IPS DF 6.9 (cell line): ENCODE results near the gene DUSP10.

ENCODE experiments used
- DNase-seq: peaks from one replicate; pipeline ENCODE4 v3.0.0-alpha.2; 2013; ENCODE audit warnings: low read depth, low spot score
- H3K27ac ChIP-seq: one replicate; pipeline ENCODE4 v1.5.1; 2013; ENCODE audit warnings: low read length, control low read depth
- H3K27me3 ChIP-seq: 2 replicates; pipeline ENCODE4 v1.6.1; 2013; ENCODE audit warnings: mild to moderate bottlenecking, low read length; ENCODE audit not compliant: control insufficient read depth, insufficient read depth
- H3K36me3 ChIP-seq: 2 replicates; pipeline ENCODE4 v1.6.1; 2013; ENCODE audit warnings: low read length; ENCODE audit not compliant: control insufficient read depth, insufficient read depth
- H3K4me1 ChIP-seq: 2 replicates; pipeline ENCODE4 v1.6.1; 2013; ENCODE audit warnings: low read length; ENCODE audit not compliant: control insufficient read depth, insufficient read depth
- H3K4me3 ChIP-seq: 2 replicates; pipeline ENCODE4 v1.5.1; 2013; ENCODE audit warnings: mild to moderate bottlenecking, low read length
- H3K9me3 ChIP-seq: 2 replicates; pipeline ENCODE4 v1.6.1; 2013; ENCODE audit warnings: low read length, inconsistent platforms; ENCODE audit not compliant: control insufficient read depth, insufficient read depth
- WGBS: extraction: QIAGEN DNeasy Blood & Tissue Kit; methylation state at CpG from one replicate; pipeline ENCODE4 v1.1.7; 2013; ENCODE audit warnings: mixed read lengths, missing lambda C conversion rate; ENCODE audit not compliant: insufficient read length, insufficient coverage; 5-methylcytosine and 5-hydroxymethylcytosine counted together

Gene DUSP10

DNA sequence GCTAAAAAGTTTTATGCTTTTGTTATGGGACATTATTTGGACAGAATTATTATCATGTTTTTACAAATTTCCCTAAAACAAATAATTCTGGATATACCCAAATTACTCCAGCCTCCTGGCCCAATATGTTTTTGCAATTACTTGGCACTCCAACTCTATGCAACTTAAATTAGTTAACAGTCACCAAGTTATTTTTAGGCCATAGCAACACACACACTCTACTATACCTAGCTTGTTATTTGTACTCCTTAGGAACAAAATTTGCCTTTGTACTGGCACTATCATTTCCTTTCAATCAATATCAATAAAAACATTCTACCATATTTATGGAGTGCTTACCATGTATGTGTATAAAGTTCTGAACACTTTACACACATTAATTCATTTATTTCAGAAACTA is 7.7 kb downstream of the DUSP10 start:
- H3K4me1 ChIP-seq: no peaks in the 10 kb centered on the region
- no peak for DNase-seq
- H3K27ac ChIP-seq: no peak overlapping the region
- no peaks in the 10 kb centered on the region for H3K9me3 ChIP-seq
- no peak overlapping the region for H3K4me3 ChIP-seq
- no peaks in the 10 kb centered on the region for H3K27me3 ChIP-seq
- H3K36me3 ChIP-seq: no peaks in the 10 kb centered on the region

DNA sequence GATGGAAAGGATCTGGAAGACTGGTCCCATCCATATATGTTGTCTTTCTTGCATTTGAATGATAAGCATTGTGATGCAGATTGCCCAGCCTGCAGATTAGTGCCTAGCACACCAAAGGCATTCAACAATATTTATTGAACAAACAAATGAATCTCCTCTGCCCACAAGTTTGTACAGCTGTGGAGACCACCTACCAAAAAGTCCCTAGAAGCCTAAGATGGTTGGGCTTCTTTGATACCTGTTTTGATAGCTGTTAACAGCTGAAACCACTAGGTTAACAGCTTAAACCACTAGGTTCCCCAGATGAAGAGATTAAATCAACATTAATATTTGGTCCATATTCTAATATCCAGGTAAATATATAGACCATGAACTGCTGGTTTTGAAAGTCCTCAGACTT is 9.8 kb downstream of the DUSP10 start:
- H3K36me3 ChIP-seq: no peaks in the 10 kb centered on the region
- no peak overlapping the region for H3K27ac ChIP-seq
- no peaks in the 10 kb centered on the region for H3K4me1 ChIP-seq
- no peak overlapping the region for H3K4me3 ChIP-seq
- H3K9me3 ChIP-seq: no peaks in the 10 kb centered on the region
- DNase-seq: no peak
- H3K27me3 ChIP-seq: no peaks in the 10 kb centered on the region

DNA sequence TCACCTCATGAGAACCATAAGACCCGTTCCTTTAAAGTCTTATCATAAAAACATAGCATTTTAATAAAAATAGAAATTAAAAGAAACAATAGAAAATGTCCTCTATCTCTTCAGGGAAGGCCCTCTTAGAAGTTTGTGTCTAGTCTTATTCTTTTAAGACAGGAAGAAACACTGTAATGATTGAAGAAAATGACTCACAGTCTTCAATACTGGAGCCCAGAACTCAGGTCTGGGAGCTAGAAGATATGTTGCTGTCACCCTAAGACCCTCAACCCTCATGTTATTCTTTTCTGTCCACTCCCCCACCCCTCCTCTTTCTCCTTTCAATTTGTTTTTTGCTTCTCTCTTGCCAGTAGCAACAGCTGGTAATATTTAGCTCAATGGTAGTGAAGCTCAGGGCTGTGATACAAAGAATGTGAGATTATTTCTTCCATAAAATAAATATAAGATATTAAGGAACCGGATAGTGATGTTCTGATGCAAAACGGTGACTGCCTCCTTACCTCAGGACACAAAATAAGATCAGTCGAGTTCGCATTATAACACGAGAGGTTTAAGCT is 12.0 kb downstream of the DUSP10 start:
- Histone ChIP-seq H3K4me1 (no peaks in the 10 kb centered on the region; the same call in 1 of the 2 replicates), H3K27ac (no peak overlapping the region), H3K27me3 (no peaks in the 10 kb centered on the region), H3K36me3 (no peaks in the 10 kb centered on the region), H3K9me3 (no peaks in the 10 kb centered on the region), H3K4me3 (no peak overlapping the region)
- no peak for DNase-seq
- WGBS: no CpG with 5 or more reads among the region's 6 CpGs

DNA sequence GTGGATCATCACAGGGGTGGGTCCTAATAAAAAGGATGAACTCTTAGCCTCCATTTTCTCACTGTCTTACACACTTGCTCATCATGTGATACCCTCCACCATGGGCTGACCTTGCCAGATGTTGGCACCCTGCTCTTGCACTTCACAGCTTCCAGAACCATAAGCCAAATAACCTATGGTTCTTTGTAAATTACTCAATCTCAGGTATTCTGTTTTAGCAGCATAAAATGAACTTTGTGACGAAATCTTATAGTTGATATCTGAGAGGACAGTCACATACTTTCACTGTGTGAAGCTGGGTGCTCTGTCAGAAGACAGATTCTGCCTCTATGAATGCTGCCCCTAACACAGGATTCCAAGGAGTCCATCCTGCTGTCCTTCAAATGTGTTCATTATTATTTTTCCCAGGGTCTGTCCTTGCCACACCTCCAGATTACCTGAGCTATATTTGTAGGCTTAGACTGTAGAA is 13.8 kb downstream of the DUSP10 start:
- Histone ChIP-seq H3K36me3 (no peaks in the 10 kb centered on the region), H3K27ac (no peak overlapping the region)
- no CpG with 5 or more reads among the region's 1 CpG for WGBS

DNA sequence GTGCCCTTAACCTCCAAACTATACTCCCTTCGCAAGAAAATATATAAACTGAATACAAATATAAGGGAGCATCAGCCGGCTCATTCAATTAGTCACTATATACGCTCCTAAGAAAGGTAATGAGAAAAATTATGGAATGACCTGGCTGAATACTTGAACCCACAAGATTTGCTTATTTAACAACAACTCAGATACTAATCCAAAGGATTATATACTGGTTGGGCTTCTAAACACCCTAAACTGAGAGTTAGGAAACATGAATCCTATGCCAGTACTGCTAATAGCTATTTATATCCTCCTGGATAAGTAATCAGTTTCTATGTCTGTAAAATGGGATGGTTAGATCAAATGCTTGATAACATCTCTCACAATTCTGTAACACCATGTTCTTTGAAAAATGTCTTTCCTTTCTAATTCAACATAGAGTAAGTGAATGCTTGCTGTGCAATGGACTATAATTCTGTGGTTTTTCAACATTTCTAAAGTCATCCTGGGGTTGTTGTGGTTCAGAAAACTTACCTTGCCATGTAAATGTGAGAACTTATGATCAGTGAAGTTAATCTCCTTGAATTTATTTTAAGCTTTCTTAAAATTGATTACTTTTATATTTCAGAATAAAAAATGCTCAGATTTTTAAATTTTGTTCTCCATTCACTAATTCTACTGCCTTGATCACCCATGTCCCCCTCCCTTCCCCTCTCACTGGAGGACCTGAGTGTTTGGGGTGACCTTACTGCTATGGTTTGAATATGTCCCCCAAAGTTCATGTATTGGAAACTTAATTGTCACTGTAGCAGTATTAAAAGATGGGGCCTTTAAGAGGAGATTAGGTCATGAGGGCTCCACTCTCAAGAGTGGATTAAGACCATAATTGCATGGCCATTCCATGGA is 14.5 kb downstream of the DUSP10 start:
- Histone ChIP-seq H3K4me3 (no peak overlapping the region), H3K4me1 (no peaks in the 10 kb centered on the region; the same call in 1 of the 2 replicates), H3K27me3 (no peaks in the 10 kb centered on the region), H3K9me3 (no peaks in the 10 kb centered on the region), H3K27ac (no peak overlapping the region), H3K36me3 (no peaks in the 10 kb centered on the region)
- WGBS: no CpG with 5 or more reads among the region's 3 CpGs
- no peak for DNase-seq

More for the DNA sequence above, 13.8 kb downstream of the DUSP10 start:
- Histone ChIP-seq H3K4me1 (no peaks in the 10 kb centered on the region; the same call in 1 of the 2 replicates), H3K27me3 (no peaks in the 10 kb centered on the region), H3K4me3 (no peak overlapping the region), H3K9me3 (no peaks in the 10 kb centered on the region)
- DNase-seq: no peak

DNA sequence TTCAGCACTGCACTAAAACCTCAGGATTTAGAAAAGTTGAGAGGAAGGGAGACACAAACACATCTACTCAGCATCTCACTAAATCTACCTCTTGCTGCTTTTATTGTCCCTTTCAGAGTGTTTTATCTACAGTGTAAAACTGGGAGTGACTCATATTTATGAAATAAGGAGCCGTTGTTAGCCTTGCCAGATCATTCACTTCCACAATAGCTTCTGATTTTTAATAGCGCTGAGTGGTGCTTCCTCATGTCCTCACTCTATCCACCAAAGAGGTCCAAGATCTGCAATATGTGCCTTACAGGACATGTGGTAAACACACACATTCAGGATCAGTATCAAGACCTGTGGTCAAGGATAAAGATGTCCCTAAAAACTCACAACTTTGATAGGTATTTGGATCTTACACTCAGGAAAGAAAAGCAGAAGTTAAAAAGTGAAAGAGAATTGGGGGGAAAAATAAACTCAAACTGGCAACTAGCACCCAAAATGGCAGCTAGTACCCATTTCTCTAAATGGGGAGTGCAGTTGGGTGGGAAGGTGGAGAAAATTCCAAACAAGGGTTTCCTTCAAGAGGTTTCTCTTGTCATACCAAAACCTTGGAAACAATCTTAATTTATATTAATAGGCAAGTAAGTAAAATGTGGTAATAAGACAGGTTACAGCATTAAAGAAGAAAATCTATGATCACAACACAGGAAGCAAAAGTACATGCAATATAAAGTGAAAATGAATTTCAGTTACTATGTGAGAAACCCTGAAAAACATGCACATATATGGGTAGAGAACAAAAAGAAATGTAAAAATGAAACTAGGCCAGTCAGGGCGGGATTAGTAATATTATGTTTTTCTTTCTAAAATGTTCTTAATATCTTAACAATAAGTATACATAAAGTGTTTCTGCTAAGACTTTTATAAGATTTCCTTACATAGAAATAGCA is 15.9 kb downstream of the DUSP10 start:
- H3K36me3 ChIP-seq: no peaks in the 10 kb centered on the region
- H3K27ac ChIP-seq: no peak overlapping the region
- no peaks in the 10 kb centered on the region for H3K9me3 ChIP-seq
- H3K4me1 ChIP-seq: no peaks in the 10 kb centered on the region; the same call in 1 of the 2 replicates
- DNase-seq: no peak
- H3K4me3 ChIP-seq: no peak overlapping the region
- H3K27me3 ChIP-seq: no peaks in the 10 kb centered on the region
- WGBS: no CpG with 5 or more reads among the region's 3 CpGs

DNA sequence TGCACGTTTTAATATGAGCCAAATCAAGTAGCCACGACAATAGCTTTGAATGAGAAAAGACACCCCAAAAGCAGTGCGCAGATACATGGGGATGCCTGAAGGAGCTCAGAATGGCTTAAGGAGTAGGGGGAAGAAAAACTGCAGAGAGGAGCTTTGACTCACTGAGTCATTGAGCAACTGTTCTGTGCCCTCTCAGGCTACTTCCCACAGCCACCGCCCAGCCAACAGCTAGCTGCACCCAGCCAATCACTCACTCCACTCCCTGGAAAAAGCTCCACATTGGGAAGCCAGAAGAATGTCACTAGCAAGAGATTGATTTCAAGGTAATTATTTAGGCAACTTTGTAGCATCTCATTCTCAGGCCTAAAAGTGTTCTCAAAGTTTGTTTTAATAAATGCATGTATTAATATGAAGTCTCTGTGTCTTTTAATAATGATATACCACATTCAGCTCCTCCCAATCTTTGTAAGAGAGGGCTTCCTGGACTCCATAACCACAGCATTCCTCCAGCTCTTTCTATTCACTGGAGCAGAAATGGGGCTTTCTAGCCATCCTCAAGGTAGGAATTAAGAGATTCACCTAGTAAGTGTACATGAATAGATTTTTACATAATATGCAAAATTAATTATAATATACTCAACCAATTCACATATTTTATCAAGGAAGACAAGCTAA is 16.8 kb downstream of the DUSP10 start:
- no peaks in the 10 kb centered on the region for H3K27me3 ChIP-seq
- H3K4me1 ChIP-seq: no peaks in the 10 kb centered on the region; the same call in 1 of the 2 replicates
- no peak overlapping the region for H3K27ac ChIP-seq
- no peaks in the 10 kb centered on the region for H3K9me3 ChIP-seq
- WGBS: no CpG with 5 or more reads among the region's 4 CpGs
- no peak for DNase-seq
- H3K36me3 ChIP-seq: no peaks in the 10 kb centered on the region
- H3K4me3 ChIP-seq: no peak overlapping the region

DNA sequence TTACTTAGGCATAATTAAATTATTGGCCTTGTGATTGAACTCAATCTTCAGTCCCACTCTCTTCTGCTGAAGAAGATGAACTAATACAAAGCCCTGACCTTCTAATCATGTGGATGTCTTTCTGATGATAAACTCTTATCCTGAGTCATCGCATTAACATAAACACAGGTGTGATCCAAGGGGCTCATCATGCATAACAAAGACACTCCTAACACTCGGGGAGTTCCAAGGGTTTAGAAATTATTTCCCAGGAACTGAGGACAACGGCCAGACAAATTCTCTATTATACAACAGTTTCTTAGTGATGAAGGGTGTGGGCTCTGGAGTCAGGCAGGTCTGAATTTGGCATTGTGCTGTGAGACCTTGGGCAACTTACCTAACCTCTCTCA is 18.0 kb downstream of the DUSP10 start:
- H3K27me3 ChIP-seq: no peaks in the 10 kb centered on the region
- no peaks in the 10 kb centered on the region for H3K36me3 ChIP-seq
- no peak overlapping the region for H3K27ac ChIP-seq
- no peak overlapping the region for H3K4me3 ChIP-seq
- DNase-seq: no peak
- no CpG with 5 or more reads among the region's 3 CpGs for WGBS
- no peaks in the 10 kb centered on the region; the same call in 1 of the 2 replicates for H3K4me1 ChIP-seq
- H3K9me3 ChIP-seq: no peaks in the 10 kb centered on the region

DNA sequence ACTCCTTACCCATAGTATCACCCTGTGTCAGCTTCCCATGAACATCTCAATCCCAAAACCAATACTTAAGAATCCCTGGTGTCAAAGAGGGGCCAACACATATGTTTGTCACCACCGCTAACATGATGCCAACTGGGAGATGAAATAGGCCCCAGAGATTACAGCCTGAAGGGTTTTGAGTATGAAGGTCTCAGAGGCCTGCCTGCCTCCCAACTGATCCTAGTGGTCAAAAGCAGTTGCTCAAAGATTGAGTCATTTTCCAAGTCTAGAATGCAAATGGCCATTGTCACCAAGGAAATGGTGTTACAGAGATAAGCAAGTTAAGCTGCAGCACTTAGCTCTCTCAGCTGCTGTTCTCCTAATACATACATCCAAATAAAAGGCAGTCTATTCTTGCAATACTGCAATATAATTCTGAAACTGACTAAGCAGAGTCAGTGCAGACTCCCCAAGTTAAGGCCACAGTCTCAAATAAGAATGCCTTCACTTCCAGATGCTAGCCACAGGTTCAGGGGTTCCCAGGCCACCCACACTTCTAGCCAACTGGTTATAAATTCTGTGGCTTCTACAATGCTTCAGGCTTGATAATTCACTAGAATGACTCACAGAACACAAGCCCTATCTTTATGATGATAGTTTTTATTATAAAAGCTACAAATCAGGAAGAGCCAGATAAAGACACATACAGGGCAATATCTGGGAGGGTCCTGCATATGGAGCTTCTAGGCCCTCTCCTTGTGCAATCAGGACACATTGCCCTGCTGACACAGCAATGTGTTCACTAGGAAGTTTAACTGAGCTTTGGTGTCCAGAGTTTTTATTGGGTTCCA is 18.7 kb downstream of the DUSP10 start:
- no CpG with 5 or more reads among the region's 1 CpG for WGBS
- Histone ChIP-seq H3K36me3 (no peaks in the 10 kb centered on the region), H3K4me1 (no peaks in the 10 kb centered on the region; the same call in none of the 2 replicates)

More for the DNA sequence above, 18.7 kb downstream of the DUSP10 start:
- no peak overlapping the region for H3K27ac ChIP-seq
- DNase-seq: no peak
- no peak overlapping the region for H3K4me3 ChIP-seq
- no peaks in the 10 kb centered on the region; the same call in 1 of the 2 replicates for H3K27me3 ChIP-seq
- no peaks in the 10 kb centered on the region for H3K9me3 ChIP-seq
